ENCODE data around the gene SAYSD1. TPM values are rescaled to one million over a fixed set of nuclear protein-coding genes. Genes with fewer than 3 reads are reported as not detected.

Gene SAYSD1
- total RNA-seq, 2 experiments from 2014 or later: 16.0 to 16.8 TPM

GRCh38 chr6:39090036-39090435 is 24.9 kb downstream of the SAYSD1 start:
- no peak for ATAC-seq
- Mint-ChIP-seq H3K27me3 (peaks cover 44% of the 10 kb centered on the region), H3K27ac (no peak overlapping the region), H3K36me3 (ENCODE audit: low read depth) (no peaks in the 10 kb centered on the region), H3K4me1 (ENCODE audit: low read depth) (peaks cover 15% of the 10 kb centered on the region), H3K9me3 (no peaks in the 10 kb centered on the region), H3K4me3 (no peak overlapping the region)
- DNase-seq: no peak
- ChIA-PET POLR2A (interaction anchor here (1.9 kb wide), 1 partner anchor 11 kb away, joined by 5 read pairs; no protein-coding TSS in a partner anchor), CTCF (interaction anchor here (0.6 to 1.4 kb wide), 4 partner anchors 9 to 252 kb away, joined by 3 to 4 read pairs (median 3); partner anchors contain the start of gene SAYSD1)
- TF ChIP-seq, protein P1, sequence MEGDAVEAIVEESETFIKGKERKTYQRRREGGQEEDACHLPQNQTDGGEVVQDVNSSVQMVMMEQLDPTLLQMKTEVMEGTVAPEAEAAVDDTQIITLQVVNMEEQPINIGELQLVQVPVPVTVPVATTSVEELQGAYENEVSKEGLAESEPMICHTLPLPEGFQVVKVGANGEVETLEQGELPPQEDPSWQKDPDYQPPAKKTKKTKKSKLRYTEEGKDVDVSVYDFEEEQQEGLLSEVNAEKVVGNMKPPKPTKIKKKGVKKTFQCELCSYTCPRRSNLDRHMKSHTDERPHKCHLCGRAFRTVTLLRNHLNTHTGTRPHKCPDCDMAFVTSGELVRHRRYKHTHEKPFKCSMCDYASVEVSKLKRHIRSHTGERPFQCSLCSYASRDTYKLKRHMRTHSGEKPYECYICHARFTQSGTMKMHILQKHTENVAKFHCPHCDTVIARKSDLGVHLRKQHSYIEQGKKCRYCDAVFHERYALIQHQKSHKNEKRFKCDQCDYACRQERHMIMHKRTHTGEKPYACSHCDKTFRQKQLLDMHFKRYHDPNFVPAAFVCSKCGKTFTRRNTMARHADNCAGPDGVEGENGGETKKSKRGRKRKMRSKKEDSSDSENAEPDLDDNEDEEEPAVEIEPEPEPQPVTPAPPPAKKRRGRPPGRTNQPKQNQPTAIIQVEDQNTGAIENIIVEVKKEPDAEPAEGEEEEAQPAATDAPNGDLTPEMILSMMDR (IDR thresholded peaks at IDR 0.05): no peak
- intact Hi-C loops (cut with micrococcal nuclease): no loop called here

- Mint-ChIP-seq H3K36me3 (ENCODE audit: low read depth) (no peaks in the 10 kb centered on the region), H3K4me3 (no peak overlapping the region), H3K27me3 (peaks cover 49% of the 10 kb centered on the region), H3K4me1 (ENCODE audit: low read depth) (peaks cover 21% of the 10 kb centered on the region), H3K9me3 (no peaks in the 10 kb centered on the region), H3K27ac (no peak overlapping the region)
- ChIA-PET CTCF (interaction anchor here (0.6 to 2.8 kb wide), 17 partner anchors 11 to 222 kb away, joined by 3 to 10 read pairs (median 4); no protein-coding TSS in a partner anchor), POLR2A (interaction anchor here (1.1 to 1.4 kb wide), 2 partner anchors 17 to 150 kb away, joined by 4 read pairs; no protein-coding TSS in a partner anchor)
- intact Hi-C loops (cut with micrococcal nuclease): no loop called here
- TF ChIP-seq, protein P1 (IDR thresholded peaks at IDR 0.05): no peak
- peak; percentile 61 for DNase-seq
- peak; percentile 38 for ATAC-seq
Observed at GRCh38 chr6:39088331-39088730, 26.7 kb downstream of the SAYSD1 start.

DNA sequence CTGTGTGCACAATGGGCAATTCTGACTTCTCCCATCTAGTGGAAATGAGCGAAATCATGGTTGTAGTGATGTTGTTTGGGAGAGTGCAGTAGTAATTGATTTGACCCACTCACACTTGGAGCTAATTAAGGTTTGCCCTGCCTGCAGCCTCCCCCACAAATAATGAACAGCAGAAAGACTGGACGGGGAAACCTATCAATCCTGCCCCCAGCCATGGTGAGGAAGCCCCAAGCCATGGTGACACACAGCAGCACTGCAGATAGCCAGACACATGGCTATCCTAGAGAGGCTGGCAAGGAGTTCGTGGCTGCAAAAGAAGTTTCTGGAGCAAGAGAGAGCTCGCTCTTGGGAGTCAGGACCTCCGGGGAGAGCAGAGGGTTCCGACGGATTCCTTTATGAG is 27.8 kb downstream of the SAYSD1 start:
- CTCF ChIA-PET: interaction anchor here (0.6 to 2.8 kb wide), 7 partner anchors 13 to 140 kb away, joined by 3 to 10 read pairs (median 5); no protein-coding TSS in a partner anchor
- TF ChIP-seq, protein P1 (IDR thresholded peaks at IDR 0.05): no peak
- Mint-ChIP-seq H3K4me1 (ENCODE audit: low read depth) (peaks cover 23% of the 10 kb centered on the region), H3K27ac (no peak overlapping the region), H3K4me3 (no peak overlapping the region), H3K9me3 (no peaks in the 10 kb centered on the region), H3K36me3 (ENCODE audit: low read depth) (no peaks in the 10 kb centered on the region), H3K27me3 (peaks cover 49% of the 10 kb centered on the region)
- no peak for DNase-seq
- intact Hi-C loops (cut with micrococcal nuclease): no loop called here
- ATAC-seq: no peak
- POLR2A ChIA-PET: no interaction called here

- TF ChIP-seq, protein P1 (IDR thresholded peaks at IDR 0.05): no peak
- CTCF ChIA-PET: interaction anchor here (0.8 to 2.8 kb wide), 5 partner anchors 13 to 113 kb away, joined by 4 to 10 read pairs (median 6); no protein-coding TSS in a partner anchor
- peak overlapping the region; percentile 43 for H3K27ac Mint-ChIP-seq
- peaks cover 46% of the 10 kb centered on the region for H3K27me3 Mint-ChIP-seq
- no peak for DNase-seq
- no peaks in the 10 kb centered on the region for H3K36me3 Mint-ChIP-seq (ENCODE audit: low read depth)
- ATAC-seq: peak; percentile 4
- no peaks in the 10 kb centered on the region for H3K9me3 Mint-ChIP-seq
- POLR2A ChIA-PET: no interaction called here
- intact Hi-C loops (cut with micrococcal nuclease): no loop called here
- peaks cover 23% of the 10 kb centered on the region for H3K4me1 Mint-ChIP-seq (ENCODE audit: low read depth)
- no peak overlapping the region for H3K4me3 Mint-ChIP-seq
Observed at GRCh38 chr6:39086711-39087110, 28.3 kb downstream of the SAYSD1 start.

GRCh38 chr6:39086294-39086693 is 28.7 kb downstream of the SAYSD1 start:
- Mint-ChIP-seq H3K9me3 (no peaks in the 10 kb centered on the region), H3K27ac (peak overlapping the region; percentile 43), H3K4me3 (no peak overlapping the region), H3K36me3 (ENCODE audit: low read depth) (no peaks in the 10 kb centered on the region), H3K27me3 (peaks cover 43% of the 10 kb centered on the region), H3K4me1 (ENCODE audit: low read depth) (peaks cover 23% of the 10 kb centered on the region)
- CTCF ChIA-PET: interaction anchor here (1.0 to 2.5 kb wide), 3 partner anchors 13 to 223 kb away, joined by 4 to 6 read pairs (median 4); no protein-coding TSS in a partner anchor
- DNase-seq (peak; percentile 85), ATAC-seq (peak; percentile 88)
- intact Hi-C loops (cut with micrococcal nuclease): no loop called here
- TF ChIP-seq, protein P1 (IDR thresholded peaks at IDR 0.05): no peak
- POLR2A ChIA-PET: no interaction called here

Measured in activated CD8-positive, alpha-beta T cell treated with anti-CD3 and anti-CD28 coated beads for 36 hours (primary cell).